BJ (cell line): ENCODE results near the gene TSPAN11. TPM values are rescaled to one million over a fixed set of nuclear protein-coding genes. Genes with fewer than 3 reads are reported as not detected.

ENCODE experiments used
- CTCF ChIA-PET: fragments of 350-600 bp; formaldehyde crosslinking; extraction: SDS; loops from one replicate; lab custom pipeline; 2021; ENCODE audit warnings: antibody characterized with exemption, inconsistent platforms; lab: Yijun Ruan, JAX
- POLR2A ChIA-PET: fragments of 300-600 bp; sonication (Branson Sonifier 250); formaldehyde crosslinking; extraction: SDS; loops from one replicate; lab custom pipeline; 2021; ENCODE audit warnings: antibody characterized with exemption; lab: Charles Lee
- DNase-seq: peaks from one replicate; pipeline ENCODE4 v3.0.0-alpha.2; 2011; ENCODE audit warnings: low read depth
- H3K27me3 ChIP-seq: 2 replicates; pipeline ENCODE4 v1.6.0; 2011; ENCODE audit warnings: low read length; ENCODE audit not compliant: control insufficient read depth, insufficient read depth
- H3K36me3 ChIP-seq: 2 replicates; pipeline ENCODE4 v1.5.1; 2011; ENCODE audit warnings: low read length; ENCODE audit not compliant: control insufficient read depth, insufficient read depth
- H3K4me3 ChIP-seq: 2 replicates; pipeline ENCODE4 v1.5.1; 2011; ENCODE audit warnings: low read depth, mild to moderate bottlenecking, control low read depth, low read length
- CTCF ChIP-seq: IDR thresholded peaks from 2 replicates; pipeline ENCODE4 v1.5.1; 2011; ENCODE audit warnings: low read depth, mild to moderate bottlenecking, control low read depth, inconsistent platforms, low read length, moderate library complexity; ENCODE audit not compliant: insufficient read depth
- polyA plus RNA-seq: library from polyadenylated mRNA; depleted of rRNA; stranded (reverse); fragments of >200 nt; gene quantifications from 2 replicates; pipeline ENCODE4 v1.2.3, GENCODE V29; 2011

TSPAN11 gene
- polyA plus RNA-seq, 1 experiment = 0.64 TPM

DNA sequence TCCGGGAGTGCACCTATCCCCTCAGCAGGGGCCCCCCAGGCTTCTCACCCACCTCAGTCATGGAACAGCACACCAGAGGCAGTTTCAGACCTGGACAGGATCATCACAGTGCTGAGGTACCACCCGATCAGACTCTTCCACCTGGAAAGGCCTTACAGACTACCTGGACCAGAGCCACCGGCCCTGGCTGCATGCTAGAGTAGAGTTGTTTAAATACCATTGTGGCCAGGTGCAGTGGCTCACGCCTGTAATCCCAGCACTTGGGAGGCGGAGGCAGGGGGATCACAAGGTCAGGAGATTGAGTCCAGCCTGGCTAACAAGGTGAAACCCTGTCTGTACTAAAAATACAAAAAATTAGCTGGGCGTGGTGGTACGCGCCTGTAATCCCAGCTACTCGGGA is 61.5 kb downstream of the TSPAN11 start:
- ChIA-PET POLR2A (no interaction called here), CTCF (interaction anchor here (0.6 to 15.1 kb wide), 3 partner anchors 106 to 141 kb away, joined by 3 to 324 read pairs (median 14); no protein-coding TSS in a partner anchor)
- Histone ChIP-seq H3K27me3 (0 out of 2 replicates have a peak, but pooled peaks cover 1% of the 10 kb centered on the region), H3K4me3 (no peak overlapping the region), H3K36me3 (no peaks in the 10 kb centered on the region)
- TF ChIP-seq CTCF = no peak
- DNase-seq = no peak

- no peak for DNase-seq
- CTCF ChIA-PET = interaction anchor here (2.5 to 15.1 kb wide), 3 partner anchors 9 to 141 kb away, joined by 12 to 324 read pairs (median 14); no protein-coding TSS in a partner anchor
- POLR2A ChIA-PET = no interaction called here
- no peaks in the 10 kb centered on the region for H3K36me3 ChIP-seq
- H3K27me3 ChIP-seq = 0 out of 2 replicates have a peak, but pooled peaks cover 1% of the 10 kb centered on the region
- no peak overlapping the region for H3K4me3 ChIP-seq
- no peak for TF ChIP-seq CTCF
Observed at GRCh38 chr12:30988646-30989286, 62.2 kb downstream of the TSPAN11 start.

DNA sequence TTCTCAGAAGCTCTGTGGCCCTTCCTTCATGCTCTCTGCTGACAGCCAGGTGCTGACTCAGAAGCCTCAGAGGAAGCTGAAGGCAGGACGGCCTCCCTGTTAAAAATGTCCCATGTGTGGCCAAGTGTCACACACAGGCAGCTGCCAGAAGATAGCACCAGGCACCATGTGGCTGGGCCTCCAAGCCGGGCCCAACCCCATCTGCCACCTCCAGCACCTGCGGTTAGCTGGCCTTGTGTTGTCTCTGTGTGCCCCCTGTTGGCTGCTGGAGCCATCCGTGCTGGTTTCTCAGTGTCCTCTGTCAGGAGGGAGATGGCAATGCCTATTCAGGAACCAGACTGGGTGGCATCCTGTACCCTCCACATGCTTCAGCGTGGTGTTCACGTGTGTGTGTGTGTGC is 63.2 kb downstream of the TSPAN11 start:
- TF ChIP-seq CTCF = peak; percentile 46
- H3K27me3 ChIP-seq = 0 out of 2 replicates have a peak, but pooled peaks cover 1% of the 10 kb centered on the region
- no peak overlapping the region for H3K4me3 ChIP-seq
- no peaks in the 10 kb centered on the region for H3K36me3 ChIP-seq
- DNase-seq = no peak
- ChIA-PET POLR2A (no interaction called here), CTCF (interaction anchor here (1.3 to 15.1 kb wide), 4 partner anchors 10 to 142 kb away, joined by 3 to 324 read pairs (median 13); no protein-coding TSS in a partner anchor)

GRCh38 chr12:30990316-30990715 is 63.8 kb downstream of the TSPAN11 start:
- ChIA-PET POLR2A (no interaction called here), CTCF (interaction anchor here (1.3 to 15.1 kb wide), 5 partner anchors 10 to 143 kb away, joined by 3 to 324 read pairs (median 12); no protein-coding TSS in a partner anchor)
- no peak for TF ChIP-seq CTCF
- Histone ChIP-seq H3K36me3 (no peaks in the 10 kb centered on the region), H3K4me3 (no peak overlapping the region), H3K27me3 (0 out of 2 replicates have a peak, but pooled peaks cover 1% of the 10 kb centered on the region)
- DNase-seq = no peak

- Histone ChIP-seq H3K4me3 (no peak overlapping the region), H3K27me3 (0 out of 2 replicates have a peak, but pooled peaks cover 1% of the 10 kb centered on the region), H3K36me3 (no peaks in the 10 kb centered on the region)
- POLR2A ChIA-PET = interaction anchor here (0.5 kb wide), 1 partner anchor 11 kb away, joined by 3 read pairs; no protein-coding TSS in a partner anchor
- DNase-seq = no peak
- TF ChIP-seq CTCF = no peak
- CTCF ChIA-PET = interaction anchor here (0.9 to 15.1 kb wide), 5 partner anchors 11 to 234 kb away, joined by 3 to 324 read pairs (median 12); no protein-coding TSS in a partner anchor
Observed at GRCh38 chr12:30990776-30991175, 64.2 kb downstream of the TSPAN11 start.
